HFF-Myc (cell line): ENCODE results near the gene KCND2.

Experiments used
- DNase-seq: peaks from one replicate; pipeline ENCODE4 v3.0.0-alpha.2; 2011; ENCODE audit warnings: low read depth; ENCODE audit errors: extremely low read depth
- H3K4me3 ChIP-seq: replicated peaks from 2 replicates; pipeline ENCODE4 v1.5.1; 2011; ENCODE audit warnings: low read depth, mild to moderate bottlenecking, control low read depth, low read length
- CTCF ChIP-seq: IDR thresholded peaks from 2 replicates; pipeline ENCODE4 v1.5.1; 2012; ENCODE audit warnings: mild to moderate bottlenecking, low read depth, low read length, control low read depth; ENCODE audit errors: missing control alignments

The KCND2 gene

GRCh38 chr7:120467676-120468075 is 194.7 kb downstream of the KCND2 start:
- H3K4me3 ChIP-seq, result no peak overlapping the region
- no peak for DNase-seq
- no peak for TF ChIP-seq CTCF

- no peak overlapping the region for H3K4me3 ChIP-seq
- DNase-seq, result no peak
- TF ChIP-seq CTCF, result no peak
Observed at GRCh38 chr7:120468611-120469010, 195.6 kb downstream of the KCND2 start.

GRCh38 chr7:120472892-120473291 is 199.9 kb downstream of the KCND2 start:
- DNase-seq, result no peak
- no peak overlapping the region for H3K4me3 ChIP-seq
- no peak for TF ChIP-seq CTCF

- no peak for TF ChIP-seq CTCF
- DNase-seq, result no peak
- H3K4me3 ChIP-seq, result no peak overlapping the region
Observed at GRCh38 chr7:120473352-120473751, 200.4 kb downstream of the KCND2 start.

GRCh38 chr7:120475994-120476393 is 203.0 kb downstream of the KCND2 start:
- no peak for DNase-seq
- no peak overlapping the region for H3K4me3 ChIP-seq
- TF ChIP-seq CTCF, result no peak

- no peak for TF ChIP-seq CTCF
- DNase-seq, result no peak
- H3K4me3 ChIP-seq, result no peak overlapping the region
Observed at GRCh38 chr7:120480472-120480871, 207.5 kb downstream of the KCND2 start.

GRCh38 chr7:120480930-120481329 is 208.0 kb downstream of the KCND2 start:
- no peak for DNase-seq

More at GRCh38 chr7:120480930-120481329, 208.0 kb downstream of the KCND2 start:
- TF ChIP-seq CTCF, result no peak
- no peak overlapping the region for H3K4me3 ChIP-seq
